ENCODE data around the gene ATXN7L1.

DNA sequence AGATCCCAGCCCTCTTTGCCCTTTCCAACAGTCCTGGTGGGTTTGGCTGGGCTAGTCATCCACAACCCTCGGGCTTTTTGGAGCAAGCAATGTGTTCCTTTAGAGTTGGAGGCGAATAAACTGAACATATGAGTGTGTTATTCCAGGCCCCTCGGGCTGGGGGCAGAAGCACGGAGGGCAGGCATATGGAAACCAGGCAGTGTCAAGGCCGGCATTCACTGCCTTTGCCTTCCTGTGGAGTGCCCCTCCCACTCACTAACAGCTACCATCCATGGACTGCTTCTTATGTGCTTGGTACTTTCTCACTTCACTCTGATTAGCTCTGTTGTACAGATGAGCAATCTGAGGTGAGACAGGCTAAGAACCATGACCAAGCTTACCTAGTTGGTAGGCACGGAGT is 241.2 kb downstream of the ATXN7L1 start:
- no peak for TF ChIP-seq ZNF274 (IDR thresholded peaks at IDR 0.05; ENCODE audit: low read depth, low read length)
- TF ChIP-seq SUZ12 (IDR thresholded peaks at IDR 0.05; ENCODE audit: extremely low read depth, insufficient read depth, insufficient read length), result no peak
